ENCODE data around the gene KNSTRN. TPM values are rescaled to one million over a fixed set of nuclear protein-coding genes. Genes with fewer than 3 reads are reported as not detected.

Gene KNSTRN
- total RNA-seq, 1 donor from 2014 or later, result 28.4 TPM

DNA sequence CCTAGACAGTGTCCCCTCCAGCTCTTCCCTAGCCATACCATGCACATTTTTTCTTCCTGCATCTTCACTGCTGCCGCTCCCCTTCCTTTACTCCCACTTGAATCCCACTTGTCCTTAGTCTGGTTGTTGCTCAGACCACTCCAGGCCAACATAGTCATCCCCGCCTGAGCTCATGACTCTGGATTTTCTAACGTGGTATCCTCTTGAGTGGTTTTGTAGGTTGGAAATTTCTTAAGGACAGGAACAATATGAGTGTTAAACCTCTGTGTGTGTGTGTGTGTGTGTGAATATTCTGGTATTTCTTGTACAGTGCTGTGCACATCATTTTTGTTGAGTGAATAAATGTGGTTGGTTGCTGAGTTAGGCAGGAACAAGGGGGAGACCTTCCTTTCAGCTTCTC lies 61.3 kb downstream of the KNSTRN start:
- no peaks in the 10 kb centered on the region for H3K36me3 Mint-ChIP-seq (ENCODE audit: low read depth)
- DNase-seq (ENCODE audit: low spot score), result no peak
- no peak overlapping the region for H3K4me3 Mint-ChIP-seq (ENCODE audit: unreplicated experiment)
- no peaks in the 10 kb centered on the region for H3K9me3 Mint-ChIP-seq (ENCODE audit: low read depth)
- TF ChIP-seq, protein P1, sequence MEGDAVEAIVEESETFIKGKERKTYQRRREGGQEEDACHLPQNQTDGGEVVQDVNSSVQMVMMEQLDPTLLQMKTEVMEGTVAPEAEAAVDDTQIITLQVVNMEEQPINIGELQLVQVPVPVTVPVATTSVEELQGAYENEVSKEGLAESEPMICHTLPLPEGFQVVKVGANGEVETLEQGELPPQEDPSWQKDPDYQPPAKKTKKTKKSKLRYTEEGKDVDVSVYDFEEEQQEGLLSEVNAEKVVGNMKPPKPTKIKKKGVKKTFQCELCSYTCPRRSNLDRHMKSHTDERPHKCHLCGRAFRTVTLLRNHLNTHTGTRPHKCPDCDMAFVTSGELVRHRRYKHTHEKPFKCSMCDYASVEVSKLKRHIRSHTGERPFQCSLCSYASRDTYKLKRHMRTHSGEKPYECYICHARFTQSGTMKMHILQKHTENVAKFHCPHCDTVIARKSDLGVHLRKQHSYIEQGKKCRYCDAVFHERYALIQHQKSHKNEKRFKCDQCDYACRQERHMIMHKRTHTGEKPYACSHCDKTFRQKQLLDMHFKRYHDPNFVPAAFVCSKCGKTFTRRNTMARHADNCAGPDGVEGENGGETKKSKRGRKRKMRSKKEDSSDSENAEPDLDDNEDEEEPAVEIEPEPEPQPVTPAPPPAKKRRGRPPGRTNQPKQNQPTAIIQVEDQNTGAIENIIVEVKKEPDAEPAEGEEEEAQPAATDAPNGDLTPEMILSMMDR (IDR thresholded peaks at IDR 0.05), result no peak
- H3K27ac Mint-ChIP-seq (ENCODE audit: unreplicated experiment), result no peak overlapping the region
- peaks cover 46% of the 10 kb centered on the region for H3K4me1 Mint-ChIP-seq (ENCODE audit: low read depth)
- no peaks in the 10 kb centered on the region for H3K27me3 Mint-ChIP-seq (ENCODE audit: low read depth)

Other genes with a start within 250 kb of the KNSTRN start
- gene BUB1B, start 221.7 kb upstream of the KNSTRN start, total RNA-seq, result 6.7 to 9.6 TPM (median 7.4 TPM) in 3 replicates
- gene PAK6, start 143.7 kb upstream of the KNSTRN start, total RNA-seq, result 0.37 to 0.41 TPM in 2 of 3 replicates, not detected in the other
- 0.25 to 1.1 TPM in 2 of 3 replicates, not detected in the other for gene ANKRD63, start 99.7 kb upstream of the KNSTRN start, total RNA-seq
- 1.4 to 3.4 TPM (median 2.8 TPM) in 3 replicates for gene PLCB2, start 74.8 kb upstream of the KNSTRN start, total RNA-seq
- gene INAFM2, start 59.0 kb upstream of the KNSTRN start, total RNA-seq, result 68.8 to 128 TPM (median 80.6 TPM) in 3 replicates
- gene CCDC9B, start 41.8 kb upstream of the KNSTRN start, total RNA-seq, result 55.4 to 60.0 TPM (median 58.0 TPM) in 3 replicates
- gene PHGR1, start 31.7 kb upstream of the KNSTRN start, total RNA-seq, result not detected in 3 replicates
- 1.3 to 2.2 TPM (median 1.4 TPM) in 3 replicates for gene DISP2, start 24.5 kb upstream of the KNSTRN start, total RNA-seq
- gene IVD, start 23.1 kb downstream of the KNSTRN start, total RNA-seq, result 42.0 to 58.9 TPM (median 42.5 TPM) in 3 replicates
- 24.4 to 26.4 TPM (median 24.8 TPM) in 3 replicates for gene BAHD1, start 58.2 kb downstream of the KNSTRN start, total RNA-seq
- 45.4 to 46.2 TPM (median 45.7 TPM) in 3 replicates for gene CHST14, start 88.3 kb downstream of the KNSTRN start, total RNA-seq
- 16.7 to 22.5 TPM (median 21.2 TPM) in 3 replicates for gene CCDC32, start 182.3 kb downstream of the KNSTRN start, total RNA-seq
- gene RPUSD2, start 186.6 kb downstream of the KNSTRN start, total RNA-seq, result 7.7 to 10.9 TPM (median 10.2 TPM) in 3 replicates
- gene KNL1, start 211.5 kb downstream of the KNSTRN start, total RNA-seq, result 4.7 to 6.0 TPM (median 5.5 TPM) in 3 replicates

Measured in chondrocyte (in vitro differentiated cells).